Measurements from ENCODE around the gene IDH3A. TPM values are rescaled to one million over a fixed set of nuclear protein-coding genes. Genes with fewer than 3 reads are reported as not detected.

IDH3A gene
- total RNA-seq, 2 donors from 2014 or later, result 50.9 to 138 TPM

GRCh38 chr15:78140292-78140691 is 8.9 kb upstream of the IDH3A start:
- Histone ChIP-seq H3K4me3 (no peak overlapping the region), H3K4me1 (ENCODE audit: control insufficient read depth in 1 of 2, low read depth in 2 of 2) (no peaks in the 10 kb centered on the region), H3K27me3 (replicated peaks; ENCODE audit: insufficient read depth) (no peaks in the 10 kb centered on the region), H3K9me3 (no peaks in the 10 kb centered on the region), H3K36me3 (no peaks in the 10 kb centered on the region), H3K27ac (no peak overlapping the region)
- TF ChIP-seq, protein P1, sequence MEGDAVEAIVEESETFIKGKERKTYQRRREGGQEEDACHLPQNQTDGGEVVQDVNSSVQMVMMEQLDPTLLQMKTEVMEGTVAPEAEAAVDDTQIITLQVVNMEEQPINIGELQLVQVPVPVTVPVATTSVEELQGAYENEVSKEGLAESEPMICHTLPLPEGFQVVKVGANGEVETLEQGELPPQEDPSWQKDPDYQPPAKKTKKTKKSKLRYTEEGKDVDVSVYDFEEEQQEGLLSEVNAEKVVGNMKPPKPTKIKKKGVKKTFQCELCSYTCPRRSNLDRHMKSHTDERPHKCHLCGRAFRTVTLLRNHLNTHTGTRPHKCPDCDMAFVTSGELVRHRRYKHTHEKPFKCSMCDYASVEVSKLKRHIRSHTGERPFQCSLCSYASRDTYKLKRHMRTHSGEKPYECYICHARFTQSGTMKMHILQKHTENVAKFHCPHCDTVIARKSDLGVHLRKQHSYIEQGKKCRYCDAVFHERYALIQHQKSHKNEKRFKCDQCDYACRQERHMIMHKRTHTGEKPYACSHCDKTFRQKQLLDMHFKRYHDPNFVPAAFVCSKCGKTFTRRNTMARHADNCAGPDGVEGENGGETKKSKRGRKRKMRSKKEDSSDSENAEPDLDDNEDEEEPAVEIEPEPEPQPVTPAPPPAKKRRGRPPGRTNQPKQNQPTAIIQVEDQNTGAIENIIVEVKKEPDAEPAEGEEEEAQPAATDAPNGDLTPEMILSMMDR (IDR thresholded peaks at IDR 0.05), result no peak
- no peak for ATAC-seq (ENCODE audit: insufficient number of reproducible peaks, low FRiP score, low read depth)
- DNase-seq (ENCODE audit: low spot score), result no peak

- TF ChIP-seq, protein P1 (IDR thresholded peaks at IDR 0.05), result no peak
- DNase-seq (ENCODE audit: low spot score), result no peak
- Histone ChIP-seq H3K4me1 (ENCODE audit: control insufficient read depth in 1 of 2, low read depth in 2 of 2) (no peaks in the 10 kb centered on the region), H3K27me3 (replicated peaks; ENCODE audit: insufficient read depth) (no peaks in the 10 kb centered on the region), H3K4me3 (no peak overlapping the region), H3K9me3 (no peaks in the 10 kb centered on the region), H3K36me3 (no peaks in the 10 kb centered on the region), H3K27ac (no peak overlapping the region)
- ATAC-seq (ENCODE audit: insufficient number of reproducible peaks, low FRiP score, low read depth), result no peak
Observed at GRCh38 chr15:78142332-78142731, 6.8 kb upstream of the IDH3A start.

GRCh38 chr15:78146425-78147154 is 2.6 kb upstream of the IDH3A start:
- TF ChIP-seq, protein P1 (IDR thresholded peaks at IDR 0.05), result no peak
- no peak overlapping the region for H3K27ac ChIP-seq
- ATAC-seq (ENCODE audit: insufficient number of reproducible peaks, low FRiP score, low read depth), result no peak
- H3K9me3 ChIP-seq, result no peaks in the 10 kb centered on the region
- no peaks in the 10 kb centered on the region for H3K36me3 ChIP-seq
- DNase-seq (ENCODE audit: low spot score), result no peak
- no peak overlapping the region for H3K4me3 ChIP-seq
- peaks cover 6 to 23% of the 10 kb centered on the region in 2 donors for H3K4me1 ChIP-seq (ENCODE audit: control insufficient read depth in 1 of 2, low read depth in 2 of 2)
- no peaks in the 10 kb centered on the region for H3K27me3 ChIP-seq (replicated peaks; ENCODE audit: insufficient read depth)

- ATAC-seq (ENCODE audit: insufficient number of reproducible peaks, low FRiP score, low read depth), result no peak
- TF ChIP-seq, protein P1 (IDR thresholded peaks at IDR 0.05), result no peak
- H3K4me1 ChIP-seq (ENCODE audit: control insufficient read depth in 1 of 2, low read depth in 2 of 2), result peaks cover 6 to 23% of the 10 kb centered on the region in 2 donors
- no peak for DNase-seq (ENCODE audit: low spot score)
- H3K9me3 ChIP-seq, result no peaks in the 10 kb centered on the region
- no peaks in the 10 kb centered on the region for H3K36me3 ChIP-seq
- H3K4me3 ChIP-seq, result no peak overlapping the region
- H3K27ac ChIP-seq, result no peak overlapping the region
- H3K27me3 ChIP-seq (replicated peaks; ENCODE audit: insufficient read depth), result no peaks in the 10 kb centered on the region
Observed at GRCh38 chr15:78147566-78147965, 1.6 kb upstream of the IDH3A start.

DNA sequence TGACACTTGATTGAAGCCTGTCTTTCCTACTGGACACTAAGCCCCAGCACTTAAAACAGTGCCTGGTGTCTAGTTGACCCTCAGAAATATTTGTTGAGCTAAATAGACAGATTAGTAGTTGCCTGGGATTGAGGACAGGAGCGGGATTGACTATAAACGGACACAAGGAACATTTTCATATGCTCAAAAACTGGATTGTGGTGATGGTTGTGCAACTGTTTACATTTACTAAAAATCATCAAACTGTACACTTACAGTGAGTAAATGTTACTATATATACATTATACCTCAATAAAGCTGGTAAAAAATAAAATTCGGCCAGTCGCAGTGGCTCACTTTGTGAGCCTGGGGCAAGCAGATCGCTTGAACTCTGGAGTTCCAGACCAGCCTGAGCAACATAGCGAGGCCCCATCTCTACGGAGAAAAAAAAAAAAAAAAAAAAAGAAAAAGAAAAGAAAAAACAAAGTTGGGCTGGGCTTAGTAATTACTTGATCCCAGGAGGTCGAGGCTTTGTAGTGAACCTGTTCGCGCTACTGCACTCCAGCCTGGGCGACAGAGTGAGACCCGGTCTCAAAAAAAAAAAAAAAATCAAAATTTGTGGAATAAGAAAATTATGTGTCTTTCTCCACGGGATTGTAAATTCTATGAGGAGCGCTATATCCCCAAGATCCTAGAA is 632 bp upstream of the IDH3A start:
- peak; percentile 29 for ATAC-seq (ENCODE audit: insufficient number of reproducible peaks, low FRiP score, low read depth)
- no peaks in the 10 kb centered on the region for H3K9me3 ChIP-seq
- H3K36me3 ChIP-seq, result no peaks in the 10 kb centered on the region
- TF ChIP-seq, protein P1 (IDR thresholded peaks at IDR 0.05), result no peak
- peak overlapping the region; percentile 68 to 69 for H3K27ac ChIP-seq
- DNase-seq (ENCODE audit: low spot score), result no peak
- H3K27me3 ChIP-seq (replicated peaks; ENCODE audit: insufficient read depth), result no peaks in the 10 kb centered on the region
- peaks cover 6 to 25% of the 10 kb centered on the region in 2 donors for H3K4me1 ChIP-seq (ENCODE audit: control insufficient read depth in 1 of 2, low read depth in 2 of 2)
- H3K4me3 ChIP-seq, result peak overlapping the region; percentile 86
